T-cell (primary cell): Measurements from ENCODE around the gene CPNE7. TPM values are rescaled to one million over a fixed set of nuclear protein-coding genes. Genes with fewer than 3 reads are reported as not detected.

Experiments used
- ATAC-seq, 4 experiments: fragments of 200-7000 bp in 3 of 4; fragments of 150-1000 bp in 1 of 4; cut with Tn5 transposase; replicated peaks in 1 of 4; 1 replicate in 3 of 4; 2 replicates in 1 of 4; pipeline ENCODE4 v1.10.0; 2021; ENCODE audit warnings: moderate library complexity in 3 of 4, mild to moderate bottlenecking in 2 of 4, moderate number of reproducible peaks in 1 of 4
- CTCF ChIA-PET, 2 donors: fragments of 300-600 bp; sonication (Branson Sonifier 250); formaldehyde crosslinking; loops; one replicate each; lab custom pipeline; 2022; ENCODE audit warnings: antibody characterized with exemption in 2 of 2; lab: Charles Lee
- POLR2A ChIA-PET, 2 donors: fragments of 300-600 bp; sonication (Branson Sonifier 250); formaldehyde crosslinking; loops; one replicate each; lab custom pipeline; 2022; ENCODE audit warnings: antibody characterized with exemption in 2 of 2; lab: Charles Lee
- DNase-seq, 35 experiments: peaks; one replicate each; pipeline versions ENCODE4 v3.0.0 to v3.0.0-alpha.2; 2013 to 2023
- H3K27ac ChIP-seq: one replicate; pipeline ENCODE4 v1.5.1; 2013; ENCODE audit warnings: low read length
- H3K27me3 ChIP-seq, 2 experiments: replicated peaks in 1 of 2; 1 replicate in 1 of 2; 2 replicates in 1 of 2; pipeline versions ENCODE4 v1.6.1 to v1.7.0; 2013; ENCODE audit warnings: low read length in 1 of 2, mixed read lengths in 1 of 2; ENCODE audit not compliant: control insufficient read depth in 2 of 2, insufficient read depth in 2 of 2; ENCODE audit errors: extremely low read depth in 1 of 2
- H3K36me3 ChIP-seq, 2 donors: 1 replicate in 1 of 2; 2 replicates in 1 of 2; pipeline versions ENCODE4 v1.6.1 to v1.7.0; 2013; ENCODE audit warnings: low read length in 1 of 2; ENCODE audit not compliant: control insufficient read depth in 2 of 2, insufficient read depth in 1 of 2; ENCODE audit errors: extremely low read depth in 1 of 2
- H3K4me1 ChIP-seq, 2 experiments: 1 replicate in 1 of 2; 2 replicates in 1 of 2; pipeline versions ENCODE4 v1.6.1 to v1.7.0; 2013; ENCODE audit warnings: low read length in 2 of 2, mixed read lengths in 1 of 2; ENCODE audit not compliant: insufficient read depth in 2 of 2, control insufficient read depth in 1 of 2; ENCODE audit errors: extremely low read depth in 1 of 2
- H3K4me3 ChIP-seq, 2 donors: 1 replicate in 1 of 2; 2 replicates in 1 of 2; pipeline versions ENCODE4 v1.5.1 to v1.7.0; 2013; ENCODE audit warnings: mild to moderate bottlenecking in 2 of 2, low read length in 1 of 2, moderate library complexity in 1 of 2; ENCODE audit not compliant: control insufficient read depth in 1 of 2; ENCODE audit errors: extremely low read depth in 1 of 2
- H3K9me3 ChIP-seq: 2 replicates; pipeline ENCODE4 v1.7.0; 2013
- H3K27ac Mint-ChIP-seq, 2 donors: one replicate each; pipeline ENCODE4 v1.8.0; 2020 to 2021; ENCODE audit warnings: mild to moderate bottlenecking in 2 of 2, mixed read lengths in 2 of 2
- H3K27me3 Mint-ChIP-seq, 2 donors: one replicate each; pipeline ENCODE4 v1.8.0; 2021 to 2022; ENCODE audit warnings: mixed read lengths in 2 of 2
- H3K36me3 Mint-ChIP-seq: one replicate; pipeline ENCODE4 v1.8.0; 2021; ENCODE audit warnings: mixed read lengths
- H3K4me1 Mint-ChIP-seq, 3 donors: one replicate each; pipeline ENCODE4 v1.8.0; 2020 to 2022; ENCODE audit warnings: mixed read lengths in 3 of 3, mild to moderate bottlenecking in 1 of 3
- H3K4me3 Mint-ChIP-seq, 3 donors: one replicate each; pipeline ENCODE4 v1.8.0; 2020 to 2022; ENCODE audit warnings: mild to moderate bottlenecking in 3 of 3, mixed read lengths in 3 of 3, moderate library complexity in 3 of 3
- H3K9me3 Mint-ChIP-seq, 3 donors: one replicate each; pipeline ENCODE4 v1.8.0; 2020 to 2022; ENCODE audit warnings: mixed read lengths in 3 of 3
- WGBS: methylation state at CpG from one replicate; pipeline ENCODE4 v1.1.5; 2013; ENCODE audit warnings: missing lambda C conversion rate; ENCODE audit not compliant: insufficient coverage; 5-methylcytosine and 5-hydroxymethylcytosine counted together
- total RNA-seq, 35 experiments: library from RNA in 6 of 35; stranded (reverse) in 6 of 35; fragments of 120-200 nt in 1 of 35; gene quantifications; one replicate each; pipeline versions ENCODE4 v1.2.1 to v1.2.4 and lab custom pipeline; 2013 to 2026

Gene CPNE7
- total RNA-seq, 5 donors from 2014 or later (not counting 1 experiment from before 2014, with no cell fraction given): 1.9 to 8.7 (median 5.1) TPM

DNA sequence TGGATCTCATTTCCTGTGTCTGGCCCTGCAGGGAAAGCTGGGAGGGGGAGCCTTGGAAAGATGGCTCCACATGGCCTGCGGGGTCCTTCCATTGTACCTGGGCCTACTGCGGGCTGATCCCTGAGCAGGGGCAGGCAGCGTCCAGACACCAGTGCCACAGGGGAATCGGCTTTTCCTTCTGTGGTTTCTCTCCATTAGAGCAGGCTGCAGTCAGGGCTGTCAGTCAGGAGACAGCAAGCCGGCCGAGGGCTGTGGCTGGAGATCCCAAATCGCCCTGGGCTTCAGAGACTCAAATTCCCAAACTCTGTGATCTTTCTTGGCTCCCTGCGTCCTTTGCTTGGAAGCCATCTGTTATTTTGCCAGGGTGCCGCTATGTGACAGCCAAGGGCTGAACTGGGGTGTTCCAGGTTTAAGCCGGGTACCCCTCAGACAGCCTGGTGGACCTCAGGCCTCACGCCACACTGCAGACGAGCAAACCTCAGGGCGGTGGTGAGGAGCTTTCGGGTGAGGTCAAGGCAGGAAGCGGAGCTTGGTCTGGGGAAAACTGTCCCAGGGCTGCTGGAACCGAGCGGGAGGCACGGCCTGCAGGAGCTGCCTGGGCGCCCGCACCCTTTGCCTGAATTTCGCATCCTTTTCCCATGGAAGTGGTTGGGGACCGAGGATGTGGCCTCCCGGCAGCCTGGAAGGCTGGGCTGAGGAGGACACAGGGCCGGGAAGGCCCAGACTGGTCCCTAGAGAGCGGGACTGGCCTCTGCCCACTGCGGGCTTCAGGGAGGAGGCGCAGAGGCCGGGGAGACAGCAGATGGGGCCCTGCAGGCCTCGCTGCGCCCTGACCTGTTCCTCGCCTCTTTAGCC is 1.5 kb upstream of the CPNE7 start:
- ATAC-seq (no peak), DNase-seq (no peak)
- CTCF ChIA-PET: no interaction called here
- POLR2A ChIA-PET: no interaction called here
- Mint-ChIP-seq H3K4me3 (peak overlapping the region; percentile 39 to 54 (median 47)), H3K36me3 (no peaks in the 10 kb centered on the region), H3K9me3 (no peaks in the 10 kb centered on the region), H3K27ac (peak overlapping the region in 1 of 2 donors; percentile 19), H3K4me1 (peaks cover 11 to 24% (median 17%) of the 10 kb centered on the region in 3 donors), H3K27me3 (peaks cover 5 to 30% of the 10 kb centered on the region in 2 donors)
- Histone ChIP-seq H3K27ac (no peak overlapping the region), H3K4me3 (peak overlapping the region in 1 of 2 donors; percentile 64), H3K9me3 (no peaks in the 10 kb centered on the region), H3K36me3 (no peaks in the 10 kb centered on the region), H3K4me1 (peaks cover 3 to 39% of the 10 kb centered on the region in 2 experiments), H3K27me3 (peaks cover 2 to 57% of the 10 kb centered on the region in 2 experiments)
- 89% methylated on average over 30 of the region's 31 CpGs for WGBS

DNA sequence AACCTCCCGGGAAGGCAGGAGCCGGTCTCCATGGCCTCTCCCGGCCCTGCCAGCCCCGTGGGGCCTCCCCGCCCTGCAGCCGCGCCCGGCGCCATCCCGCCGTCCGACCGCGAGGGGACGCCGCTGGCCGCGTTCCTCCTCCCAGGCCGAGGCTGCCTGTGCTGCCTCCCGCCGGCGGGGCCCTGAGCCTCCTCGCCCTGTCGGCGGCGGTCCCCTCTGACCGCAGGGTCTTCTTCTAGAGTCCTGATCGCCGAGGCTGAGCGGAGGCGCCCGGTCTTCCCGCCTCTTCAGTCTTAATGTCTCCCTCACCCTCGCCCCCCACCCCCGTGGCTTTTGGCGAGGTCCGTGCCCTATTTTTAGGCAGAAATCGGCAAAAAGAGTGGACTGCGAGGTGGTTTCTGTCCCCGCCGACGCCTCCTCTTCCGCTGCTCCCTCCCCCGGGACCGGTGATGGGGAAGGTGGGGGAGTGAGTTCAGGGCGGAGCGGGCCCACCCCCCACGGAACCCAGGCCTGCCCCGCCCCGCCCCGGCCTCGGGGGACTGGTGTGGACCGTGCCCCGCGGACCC is 794 bp upstream of the CPNE7 start:
- peak; percentile 54 to 69 (median 59) for ATAC-seq
- Mint-ChIP-seq H3K36me3 (no peaks in the 10 kb centered on the region), H3K27me3 (peaks cover 5 to 30% of the 10 kb centered on the region in 2 donors), H3K4me3 (peak overlapping the region; percentile 44 to 66 (median 59)), H3K9me3 (no peaks in the 10 kb centered on the region), H3K4me1 (peaks cover 11 to 24% (median 17%) of the 10 kb centered on the region in 3 donors), H3K27ac (no peak overlapping the region)
- DNase-seq: peak in 16 of 35 experiments; percentile 18 to 70 (median 36)
- Histone ChIP-seq H3K27me3 (peaks cover 2 to 55% of the 10 kb centered on the region in 2 experiments), H3K27ac (no peak overlapping the region), H3K4me3 (peak overlapping the region; percentile 34 to 64), H3K9me3 (no peaks in the 10 kb centered on the region), H3K36me3 (no peaks in the 10 kb centered on the region), H3K4me1 (peaks cover 3 to 39% of the 10 kb centered on the region in 2 experiments)
- ChIA-PET POLR2A (interaction anchor here in 1 of 2 donors (0.7 kb wide), 1 partner anchor 289 kb away, joined by 5 read pairs; no protein-coding TSS in a partner anchor), CTCF (interaction anchor here in 1 of 2 donors (0.6 kb wide), 1 partner anchor 152 kb away, joined by 6 read pairs; no protein-coding TSS in a partner anchor)
- 5% methylated on average over 44 of the region's 55 CpGs for WGBS

DNA sequence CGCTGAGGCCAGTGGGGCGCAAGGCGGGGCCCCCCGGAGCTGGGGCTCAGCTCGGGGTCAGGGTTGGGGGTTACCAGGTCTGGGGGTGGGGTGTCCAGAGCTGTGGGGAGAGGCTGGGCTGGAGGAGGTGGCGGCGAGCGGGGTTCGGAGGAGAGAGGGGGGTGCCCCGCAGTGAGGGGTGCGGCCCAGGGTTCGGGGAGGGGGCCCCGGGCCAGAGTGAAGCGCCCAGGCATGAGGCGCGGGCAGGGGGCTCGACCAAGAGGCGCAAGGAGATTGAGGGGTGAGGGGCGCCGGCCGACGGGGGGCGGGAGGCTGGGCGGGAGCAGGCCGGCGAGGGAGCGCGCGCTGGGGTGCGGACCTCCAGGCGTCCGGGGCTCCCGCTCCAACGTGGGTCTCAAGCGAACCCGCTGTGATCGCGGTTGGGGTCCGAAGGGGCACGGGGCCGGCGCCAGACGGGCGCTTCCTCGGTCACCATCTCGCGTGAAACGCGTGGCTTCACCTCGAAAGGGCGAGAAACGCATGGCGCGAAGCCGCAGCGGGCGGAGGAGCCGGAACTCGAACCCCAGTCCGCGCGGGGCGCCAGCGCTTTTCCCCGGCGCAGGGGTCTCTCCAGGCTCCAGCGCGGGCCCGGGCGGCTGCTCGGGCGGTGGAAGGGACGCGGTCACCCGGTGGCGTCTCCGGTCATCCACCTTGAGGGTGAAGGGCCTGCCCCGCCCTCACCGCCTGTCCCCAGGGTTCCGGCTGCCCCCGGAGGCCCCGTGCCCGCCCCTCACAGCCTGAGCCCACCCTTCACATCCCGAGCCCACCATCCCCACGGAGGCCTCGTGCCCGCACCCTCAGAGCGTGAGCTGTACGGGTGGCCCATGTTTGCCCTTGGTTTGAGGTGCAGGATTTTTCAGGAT is 846 bp downstream of the CPNE7 start:
- no peaks in the 10 kb centered on the region for H3K36me3 Mint-ChIP-seq
- WGBS: 57% methylated on average over 73 of the region's 89 CpGs
- ATAC-seq: no peak
- no peak overlapping the region for H3K27ac ChIP-seq
- no peaks in the 10 kb centered on the region for H3K9me3 Mint-ChIP-seq
- POLR2A ChIA-PET: no interaction called here
- CTCF ChIA-PET: no interaction called here
- H3K4me1 Mint-ChIP-seq: peaks cover 11 to 22% (median 17%) of the 10 kb centered on the region in 3 donors
- H3K9me3 ChIP-seq: no peaks in the 10 kb centered on the region
- no peaks in the 10 kb centered on the region for H3K36me3 ChIP-seq
- no peak overlapping the region for H3K27ac Mint-ChIP-seq
- peak overlapping the region in 1 of 3 donors; percentile 44 for H3K4me3 Mint-ChIP-seq
- DNase-seq: no peak
- H3K4me1 ChIP-seq: peaks cover 3 to 39% of the 10 kb centered on the region in 2 experiments
- H3K27me3 Mint-ChIP-seq: peaks cover 5 to 30% of the 10 kb centered on the region in 2 donors
- H3K4me3 ChIP-seq: no peak overlapping the region
- H3K27me3 ChIP-seq: peaks cover 2 to 44% of the 10 kb centered on the region in 2 experiments

DNA sequence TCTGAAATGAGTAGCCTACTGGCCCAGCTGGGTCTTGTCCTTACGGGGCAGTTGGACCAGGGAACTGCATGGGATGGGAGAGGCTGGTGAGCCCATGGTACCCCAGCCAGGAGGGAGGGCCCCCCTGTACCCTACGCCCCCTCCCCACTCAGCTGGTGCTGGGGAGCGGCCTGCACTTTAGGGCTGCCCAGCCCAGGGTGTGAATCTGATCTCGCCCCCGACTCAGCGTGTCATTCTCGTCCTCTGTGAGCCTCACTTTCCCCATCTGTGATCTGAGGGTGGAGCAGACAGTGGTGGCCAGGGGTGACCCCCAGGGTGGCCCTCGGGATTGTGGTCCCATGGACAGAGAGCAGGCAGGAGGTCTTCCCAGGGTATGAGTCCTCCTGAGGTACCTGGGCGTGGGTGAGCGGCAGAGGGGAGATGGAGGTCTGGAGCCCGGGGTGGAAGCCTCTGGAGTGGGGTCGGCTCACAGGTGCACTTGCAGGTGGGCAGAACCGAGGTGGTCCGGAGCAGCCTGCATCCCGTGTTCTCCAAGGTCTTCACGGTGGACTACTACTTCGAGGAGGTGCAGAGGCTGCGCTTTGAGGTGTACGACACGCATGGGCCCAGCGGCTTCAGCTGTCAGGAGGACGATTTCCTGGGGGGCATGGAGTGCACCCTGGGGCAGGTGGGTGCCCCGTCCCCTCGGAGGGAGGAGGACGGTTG is 1.6 kb downstream of the CPNE7 start:
- Mint-ChIP-seq H3K4me3 (peak overlapping the region in 1 of 3 donors; percentile 44), H3K4me1 (peaks cover 6 to 15% (median 10%) of the 10 kb centered on the region in 3 donors), H3K27ac (no peak overlapping the region), H3K27me3 (peaks cover 5 to 24% of the 10 kb centered on the region in 2 donors), H3K9me3 (no peaks in the 10 kb centered on the region), H3K36me3 (no peaks in the 10 kb centered on the region)
- Histone ChIP-seq H3K9me3 (no peaks in the 10 kb centered on the region), H3K4me1 (peaks cover 0 to 31% of the 10 kb centered on the region in 2 experiments), H3K36me3 (no peaks in the 10 kb centered on the region), H3K4me3 (no peak overlapping the region), H3K27ac (no peak overlapping the region), H3K27me3 (peaks cover 2 to 40% of the 10 kb centered on the region in 2 experiments)
- CTCF ChIA-PET: no interaction called here
- DNase-seq (no peak), ATAC-seq (no peak)
- POLR2A ChIA-PET: no interaction called here
- WGBS: 93% methylated on average over 21 of the region's 25 CpGs

DNA sequence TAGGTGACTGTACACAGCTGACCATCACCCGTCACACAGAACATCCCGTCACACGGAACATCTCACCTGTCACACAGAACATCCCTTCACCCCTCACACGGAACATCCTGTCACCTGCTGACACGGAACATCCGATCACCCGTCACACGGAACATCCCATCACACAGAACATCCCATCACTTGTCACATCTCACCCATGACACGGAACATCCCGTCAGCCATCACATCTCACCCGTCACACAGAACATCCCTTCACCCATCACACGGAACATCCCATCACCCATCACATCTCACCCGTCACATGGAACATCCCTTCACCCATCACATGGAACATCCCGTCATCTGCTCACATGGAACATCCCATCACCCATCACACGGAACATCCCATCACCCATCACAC is 3.8 kb downstream of the CPNE7 start:
- H3K36me3 ChIP-seq: no peaks in the 10 kb centered on the region
- no peak overlapping the region for H3K27ac Mint-ChIP-seq
- H3K27me3 Mint-ChIP-seq: peaks cover 0 to 8% of the 10 kb centered on the region in 2 donors
- peaks cover 0 to 15% of the 10 kb centered on the region in 2 experiments for H3K4me1 ChIP-seq
- peaks cover 2 to 20% of the 10 kb centered on the region in 2 experiments for H3K27me3 ChIP-seq
- ATAC-seq: no peak
- no peak overlapping the region for H3K4me3 ChIP-seq
- no peaks in the 10 kb centered on the region for H3K36me3 Mint-ChIP-seq
- POLR2A ChIA-PET: no interaction called here
- WGBS: 89% methylated on average over 15 of the region's 15 CpGs
- no peaks in the 10 kb centered on the region for H3K9me3 Mint-ChIP-seq
- peaks cover 0 to 2% (median 0%) of the 10 kb centered on the region in 3 donors for H3K4me1 Mint-ChIP-seq
- no peak for DNase-seq
- no peak overlapping the region for H3K4me3 Mint-ChIP-seq
- H3K9me3 ChIP-seq: no peaks in the 10 kb centered on the region
- CTCF ChIA-PET: no interaction called here
- no peak overlapping the region for H3K27ac ChIP-seq
